GM18511 (cell line): ENCODE results near the gene SAA4.
A peak's percentile ranks its signal among the peaks of the same experiment; 100 is the strongest.
"Not testable (repeated sequence)": the region's sequence is repeated elsewhere in the genome, so short reads cannot be mapped to it uniquely, and the experiment has no call there.

ENCODE experiments used
- ATAC-seq: cut with Tn5 transposase; IDR thresholded peaks from one replicate; pipeline ENCODE4 v1.9.1; 2021; ENCODE audit warnings: mild to moderate bottlenecking, moderate library complexity; ENCODE audit not compliant: unreplicated experiment

Gene SAA4

DNA sequence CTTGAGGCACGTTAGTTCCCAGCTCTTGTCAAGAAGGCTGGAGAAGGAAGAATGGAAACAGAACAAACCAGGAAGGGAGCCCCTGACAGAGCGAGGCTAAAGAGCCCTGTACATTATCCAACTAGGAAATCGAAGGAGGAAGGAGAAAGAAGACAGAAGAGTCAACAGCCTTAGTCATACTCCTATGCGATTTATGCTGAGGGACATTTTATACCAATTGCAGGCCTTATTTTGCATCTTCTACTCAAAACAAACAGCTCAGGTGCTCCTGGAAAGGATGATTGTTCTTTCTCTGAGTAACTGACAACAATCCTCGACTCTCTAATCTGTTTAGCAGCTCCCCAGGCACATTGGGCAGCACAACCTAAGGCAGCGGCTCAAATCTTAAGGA, 10.6 kb upstream of the SAA4 start:
- ATAC-seq = peak; percentile 31

DNA sequence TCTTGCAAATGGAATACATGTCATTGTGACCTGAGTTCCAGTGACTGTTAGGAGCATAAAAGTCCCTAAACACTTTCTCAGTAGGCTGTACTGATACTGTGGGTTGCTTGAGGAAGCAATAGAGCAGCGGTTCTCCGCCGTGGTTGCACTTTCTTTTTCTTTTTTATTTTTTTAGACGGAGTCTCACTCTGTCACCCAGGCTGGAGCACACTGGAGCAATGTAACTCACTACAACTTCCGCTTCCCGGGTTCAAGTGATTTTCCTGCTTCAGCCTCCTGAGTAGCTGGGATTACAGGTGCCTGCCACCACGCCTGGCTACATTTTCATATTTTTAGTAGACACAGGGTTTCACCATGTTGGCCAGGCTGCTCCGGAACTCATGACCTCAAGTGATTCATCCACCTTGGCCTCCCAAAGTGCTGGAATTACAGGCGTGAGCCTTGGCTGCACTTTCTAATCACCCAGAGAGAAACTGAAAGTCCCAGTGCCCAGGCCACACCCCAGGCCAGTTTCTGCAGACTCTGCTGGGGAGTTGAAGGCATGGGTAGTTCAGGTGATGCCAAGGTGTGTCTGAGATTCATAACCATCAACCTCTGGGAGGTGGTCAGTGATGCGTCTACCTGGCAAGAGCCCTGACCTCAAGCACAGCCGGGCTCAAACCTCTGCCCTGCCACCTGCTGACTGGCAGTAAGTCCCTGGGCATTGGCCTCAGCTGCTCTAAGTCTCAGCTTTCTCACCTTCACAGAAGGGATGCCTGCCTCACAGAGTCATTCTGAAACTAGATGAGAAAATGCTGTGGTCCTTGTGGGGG, 10.0 kb upstream of the SAA4 start:
- peak; percentile 91 for ATAC-seq

DNA sequence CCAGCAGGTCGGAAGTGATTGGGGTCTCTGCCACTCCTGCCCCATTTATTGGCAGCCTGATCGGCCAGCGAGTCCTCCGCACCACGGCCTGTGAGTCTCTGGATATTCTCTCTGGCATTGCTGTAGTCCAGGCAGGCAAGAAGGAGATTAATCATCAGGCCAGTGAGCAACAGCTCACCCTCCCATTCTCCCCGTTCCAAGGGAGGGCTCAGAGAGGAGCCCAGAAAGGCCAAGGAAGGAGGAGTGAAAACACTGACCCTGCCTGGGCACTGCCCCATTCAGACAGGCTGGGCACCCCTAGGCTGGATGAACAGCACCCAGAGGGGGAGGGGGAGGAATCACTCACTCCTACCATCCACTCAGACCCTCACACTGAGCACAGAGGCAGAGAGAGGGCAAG, 8.8 kb upstream of the SAA4 start:
- ATAC-seq = no peak

DNA sequence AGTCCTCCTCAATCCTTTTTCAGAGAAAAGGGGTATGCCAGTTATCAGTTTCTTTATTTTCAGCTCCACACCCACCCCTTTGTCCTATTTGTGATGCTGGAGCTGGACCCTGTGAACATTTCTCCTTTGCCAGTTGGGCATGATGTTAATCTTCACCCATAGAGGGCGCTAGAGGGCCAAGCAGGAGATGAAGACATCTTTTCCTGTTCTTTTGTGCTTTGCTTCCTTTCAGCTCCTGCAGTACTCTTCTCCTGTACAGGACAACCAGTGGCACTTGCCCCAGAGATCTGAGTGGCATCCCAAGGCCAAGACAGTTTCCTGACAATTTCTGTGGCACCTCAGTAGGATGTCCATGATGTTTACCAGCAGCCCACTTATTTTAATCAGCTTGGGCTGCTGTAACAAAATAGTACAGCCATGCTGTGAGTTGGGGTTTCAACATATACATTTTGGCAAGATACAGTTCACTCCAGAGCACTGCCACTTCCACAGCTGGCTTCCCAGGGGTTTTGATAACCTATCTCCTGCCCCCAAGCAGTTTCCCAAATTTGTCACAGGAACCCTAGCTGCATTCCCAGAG, 7.3 kb upstream of the SAA4 start:
- ATAC-seq = no peak

DNA sequence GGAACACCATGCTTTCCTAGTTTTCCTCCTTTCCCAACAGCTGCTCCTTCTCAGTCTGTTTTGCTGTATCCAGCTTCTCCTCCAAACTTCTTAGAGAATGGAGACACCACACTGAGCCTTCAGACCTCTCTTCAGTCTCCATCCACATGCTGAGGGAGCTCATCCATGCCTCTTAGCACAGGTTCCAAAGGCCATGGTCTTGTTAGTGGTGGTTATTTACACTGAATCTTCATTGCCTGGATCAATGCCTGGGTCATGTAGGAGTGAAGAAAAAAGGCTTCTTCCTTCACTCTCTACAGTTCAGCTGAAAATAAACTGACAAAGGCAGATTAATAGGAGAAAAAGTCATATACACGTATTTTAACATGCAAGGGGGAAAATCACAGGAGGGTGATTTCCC, 3.1 kb upstream of the SAA4 start:
- ATAC-seq = no peak

DNA sequence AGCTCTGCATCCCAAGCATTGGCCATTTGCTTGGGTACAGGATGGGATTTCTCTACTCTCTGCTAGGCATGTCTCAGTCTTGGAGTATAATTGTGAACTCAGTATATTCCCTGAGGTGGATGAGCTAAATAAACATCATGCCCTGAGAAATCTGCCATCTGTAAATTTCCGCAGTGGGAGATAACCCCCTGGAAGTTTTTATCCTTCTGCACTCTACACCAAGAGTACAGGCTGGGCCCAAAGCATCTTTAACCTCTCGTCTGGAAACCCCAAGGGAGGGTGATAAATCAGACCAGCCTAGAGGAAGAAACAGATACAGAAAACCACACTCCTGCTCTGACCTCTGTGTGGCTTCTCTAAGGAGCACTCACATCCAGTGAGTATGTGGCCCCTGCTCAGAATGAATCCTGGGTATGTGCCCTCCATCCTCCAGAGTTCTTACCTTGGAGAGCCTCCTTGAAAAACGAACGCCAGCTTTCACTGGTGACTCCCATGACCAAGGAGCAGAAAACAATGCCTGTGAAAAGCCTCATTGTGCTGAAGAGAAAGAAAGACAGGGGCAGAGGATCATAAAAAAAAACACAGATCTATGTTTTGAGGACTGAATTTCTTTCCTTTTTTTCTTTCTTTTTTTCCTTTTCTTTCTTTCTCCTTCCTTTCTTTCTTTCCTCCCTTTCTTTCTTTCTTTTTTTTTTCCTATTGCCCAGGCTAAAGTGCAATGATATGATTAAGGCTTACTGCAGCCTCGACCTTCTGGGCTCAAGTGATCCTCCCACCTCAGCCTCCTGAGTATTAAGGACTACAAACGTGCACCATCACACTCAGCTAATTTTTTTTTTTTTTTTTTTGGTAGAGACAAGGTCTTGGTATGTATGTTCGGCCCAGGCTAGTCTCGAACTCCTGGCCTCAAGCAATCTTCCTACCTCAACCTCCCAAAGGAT, 938 bp downstream of the SAA4 start:
- ATAC-seq = no peak

DNA sequence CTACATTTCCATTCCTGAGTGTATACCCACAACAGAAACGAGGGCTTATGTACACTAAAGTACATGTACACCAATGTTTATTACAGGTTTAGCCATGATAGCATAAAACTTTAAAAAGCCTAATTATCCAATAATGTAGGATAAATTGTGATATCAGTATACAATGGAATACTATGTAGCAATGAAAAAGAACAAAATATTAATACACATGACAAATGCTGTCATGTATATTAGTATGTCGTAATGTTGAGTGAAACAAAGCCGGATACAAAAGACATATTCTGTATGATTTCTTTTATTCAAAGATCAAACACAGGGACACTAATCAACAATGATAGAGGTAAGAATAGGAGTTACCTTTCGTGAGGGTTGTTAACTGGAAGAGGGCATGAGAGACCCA, 2.7 kb downstream of the SAA4 start:
- no peak for ATAC-seq

DNA sequence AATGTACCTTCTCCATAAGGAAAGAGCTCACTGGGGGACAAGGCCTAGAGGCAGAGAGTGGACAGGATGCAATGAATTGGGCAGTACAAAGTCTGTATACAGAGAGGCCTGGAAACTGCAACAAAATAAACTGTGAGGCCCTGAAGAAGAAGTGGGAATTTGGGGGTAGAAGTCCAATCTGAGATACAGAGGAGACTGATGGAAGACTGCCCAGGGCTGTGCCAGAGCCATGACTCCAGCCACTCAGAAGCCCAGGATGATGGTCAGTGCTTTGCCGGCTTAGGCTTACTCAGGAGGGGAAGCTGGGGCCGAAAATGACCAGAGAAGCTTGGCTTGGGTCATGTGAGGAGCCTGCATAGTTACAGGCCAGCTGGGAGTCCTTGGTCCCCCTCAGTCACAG, 5.7 kb downstream of the SAA4 start:
- ATAC-seq = no peak

DNA sequence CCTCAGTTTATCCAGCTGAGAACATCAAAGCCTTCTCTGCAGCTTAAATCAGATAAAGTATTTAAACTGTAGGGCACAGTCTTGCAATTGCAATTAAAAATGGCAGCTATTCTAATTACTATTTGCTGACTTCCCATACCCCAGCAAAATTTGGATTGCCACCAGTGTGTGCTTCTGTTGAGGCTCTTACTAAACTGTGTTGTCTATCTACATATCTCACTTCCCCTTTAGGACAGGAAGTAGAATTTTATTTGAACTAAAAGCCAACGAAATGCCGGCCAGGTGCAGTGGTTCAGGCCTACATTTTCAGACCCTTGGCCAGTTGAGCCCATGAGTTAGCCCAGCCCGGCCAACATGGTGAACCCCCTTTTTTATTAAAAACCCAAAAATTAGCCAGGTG, 7.1 kb downstream of the SAA4 start:
- peak; percentile 95 for ATAC-seq

DNA sequence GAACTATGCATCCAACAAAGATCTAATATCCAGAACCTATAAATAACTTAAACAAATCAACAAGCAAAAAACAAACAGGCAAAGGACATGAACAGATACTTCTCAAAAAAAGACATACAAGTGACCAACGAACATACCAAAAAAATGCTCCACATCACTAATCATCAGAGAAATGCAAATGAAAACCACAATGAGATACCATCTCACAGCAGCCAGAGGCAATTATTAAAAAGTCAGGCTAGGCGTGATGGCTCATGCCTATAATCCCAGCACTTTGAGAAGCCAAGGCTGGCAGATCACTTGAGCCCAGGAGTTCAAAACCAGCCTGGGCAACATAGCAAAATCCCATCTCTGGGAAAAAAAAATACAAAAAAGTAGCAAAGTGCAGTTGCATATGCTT, 10.7 kb downstream of the SAA4 start:
- no peak for ATAC-seq

DNA sequence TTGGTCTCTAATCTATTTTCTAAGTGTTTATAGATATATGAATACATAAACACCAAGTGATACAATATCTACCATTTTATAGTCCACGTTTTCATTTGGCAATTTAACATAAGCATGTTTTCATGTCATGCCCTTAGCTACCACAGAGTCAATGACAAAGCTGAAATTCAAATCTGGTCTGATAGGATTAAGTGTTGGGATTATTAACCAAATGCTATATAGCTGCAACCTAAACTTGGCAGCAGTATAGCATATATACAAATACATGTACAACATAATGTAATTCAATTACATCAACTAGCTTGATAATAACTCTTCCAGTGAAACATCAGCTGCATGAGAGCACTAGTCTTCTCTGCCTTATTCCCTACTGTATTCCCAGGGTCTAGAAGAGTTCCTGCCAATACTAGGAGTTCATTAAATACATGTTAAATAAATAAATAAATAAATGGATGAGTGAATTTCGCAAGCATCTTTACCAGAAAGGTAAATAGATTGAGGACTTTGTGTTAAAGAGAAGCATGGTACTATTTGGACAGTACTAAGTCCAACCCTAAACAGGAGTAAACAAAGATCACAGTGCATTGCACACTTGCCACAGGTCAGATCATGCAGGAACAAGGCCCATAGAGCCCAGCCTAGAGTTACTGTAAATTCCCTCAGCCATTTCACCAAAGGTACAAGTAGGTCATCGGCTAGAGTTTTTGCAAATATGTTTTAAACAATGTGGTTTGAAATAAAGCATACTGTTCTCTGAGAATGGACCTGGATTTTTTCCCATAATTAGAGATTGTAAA, 12.8 kb downstream of the SAA4 start:
- ATAC-seq = no peak

DNA sequence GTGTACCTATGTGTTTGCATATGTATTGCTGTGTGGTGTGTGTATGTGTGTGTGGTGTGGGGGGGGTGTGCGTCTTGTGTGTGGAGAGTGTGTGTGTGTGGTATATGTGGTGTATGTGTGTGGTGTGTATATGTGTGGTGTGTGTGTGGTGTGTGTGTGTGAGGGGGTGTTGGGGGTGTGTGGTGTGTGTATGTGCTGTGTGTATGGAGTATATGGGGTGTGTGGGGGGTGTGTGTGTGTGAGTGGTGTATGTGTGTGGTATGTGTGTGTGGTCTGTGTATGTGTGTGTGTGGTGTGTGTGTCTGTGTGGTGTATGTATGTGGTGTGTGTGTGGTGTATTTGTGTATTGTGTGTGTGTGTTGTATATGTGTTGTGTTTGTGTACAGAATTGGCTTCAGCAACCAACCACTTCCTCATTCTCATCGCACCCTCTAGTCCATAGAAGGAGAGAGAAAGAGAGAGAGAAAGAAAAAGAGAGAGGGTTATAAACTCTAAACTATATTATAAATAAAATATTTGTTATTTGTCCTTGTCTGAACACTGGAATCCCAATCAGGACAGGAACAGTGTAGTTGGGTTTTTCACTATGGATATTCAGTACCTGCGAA, 13.7 kb downstream of the SAA4 start:
- no peak for ATAC-seq

DNA sequence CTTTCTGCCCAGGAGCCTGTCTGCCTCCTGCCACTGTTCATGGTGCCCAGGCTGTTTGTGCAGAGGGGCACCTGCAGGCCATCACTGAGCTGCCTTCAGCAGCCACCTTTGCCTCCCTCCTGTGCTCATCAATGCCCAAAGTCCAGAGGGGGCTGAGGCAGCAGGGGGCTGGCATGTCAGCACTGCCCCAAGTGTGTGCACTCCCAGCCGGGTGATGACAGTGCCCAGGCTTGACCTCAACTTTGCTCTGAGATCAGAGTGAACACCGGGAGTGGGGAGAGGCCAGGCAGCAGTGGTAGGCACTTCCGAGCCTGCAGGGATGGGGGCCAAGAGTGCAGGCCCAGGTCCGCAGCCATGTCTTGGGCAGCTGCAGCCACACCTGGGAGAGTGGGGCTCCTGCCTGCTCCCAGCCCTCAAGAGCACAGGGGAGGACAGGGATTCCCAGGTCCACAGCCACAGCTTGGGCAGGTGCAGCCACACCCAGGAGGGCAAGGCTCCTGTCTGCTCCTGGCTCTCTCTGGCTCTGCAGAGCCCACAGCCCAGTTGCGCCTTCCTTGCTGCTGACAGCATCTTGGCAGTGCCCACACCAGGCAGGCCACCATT, 15.2 kb downstream of the SAA4 start:
- no peak for ATAC-seq

DNA sequence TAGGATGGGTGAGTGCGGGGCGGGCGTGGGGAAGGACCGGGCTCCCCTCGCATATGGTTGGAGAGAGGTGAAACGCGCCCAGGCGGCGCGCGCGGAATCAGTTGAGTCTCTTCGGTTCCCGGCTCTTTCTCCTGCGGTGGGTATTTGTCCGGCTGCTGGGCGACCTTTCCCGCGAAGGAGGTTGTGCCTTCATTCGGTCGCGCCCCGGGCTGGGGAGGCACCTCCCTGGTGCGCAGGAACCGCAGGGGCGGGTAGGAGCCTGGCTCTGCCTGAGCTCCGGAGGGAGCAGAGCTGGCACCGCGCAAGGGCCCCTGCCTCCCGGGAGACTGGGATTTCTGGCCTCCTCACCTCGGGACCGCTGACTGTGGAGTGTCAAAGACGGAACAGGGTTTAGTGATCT, 27.5 kb downstream of the SAA4 start:
- no peak for ATAC-seq

DNA sequence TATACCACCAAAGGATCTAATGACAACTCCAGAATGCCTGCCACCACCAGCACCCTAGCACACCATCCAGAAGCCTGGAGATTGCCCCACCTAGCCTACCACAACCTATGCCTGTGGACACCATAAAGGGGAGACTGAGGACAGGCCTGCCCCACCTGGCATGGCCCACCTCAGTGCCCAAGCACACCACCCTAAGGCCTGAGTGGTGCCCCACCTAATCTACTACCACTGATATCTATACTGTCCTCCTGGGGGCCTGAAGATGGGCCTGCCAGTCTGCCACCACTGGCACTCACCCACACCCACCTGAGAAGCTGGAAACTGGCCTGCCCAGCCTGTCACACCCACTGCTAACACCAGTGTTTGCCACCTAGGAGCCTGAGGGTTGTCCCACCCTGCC, 31.8 kb downstream of the SAA4 start:
- no peak for ATAC-seq

DNA sequence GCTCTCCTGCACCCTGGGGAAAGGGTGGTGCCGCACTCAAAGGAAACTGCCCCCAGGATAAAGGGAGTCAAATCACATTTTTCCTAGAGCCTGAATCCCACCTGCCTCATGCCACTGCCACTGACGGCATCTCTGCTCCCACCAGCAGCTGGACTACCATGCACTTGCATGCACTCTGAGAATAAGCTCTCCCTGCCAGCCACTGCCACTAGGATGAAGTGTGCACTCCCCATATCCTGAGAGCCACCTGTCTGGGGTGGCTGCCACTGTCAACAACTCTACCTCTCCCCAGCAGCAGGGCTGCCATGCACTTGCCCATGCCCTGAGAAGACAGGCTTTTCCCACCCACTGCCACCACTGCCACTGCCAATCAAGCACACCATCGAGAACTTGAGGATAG, 32.4 kb downstream of the SAA4 start:
- no peak for ATAC-seq

DNA sequence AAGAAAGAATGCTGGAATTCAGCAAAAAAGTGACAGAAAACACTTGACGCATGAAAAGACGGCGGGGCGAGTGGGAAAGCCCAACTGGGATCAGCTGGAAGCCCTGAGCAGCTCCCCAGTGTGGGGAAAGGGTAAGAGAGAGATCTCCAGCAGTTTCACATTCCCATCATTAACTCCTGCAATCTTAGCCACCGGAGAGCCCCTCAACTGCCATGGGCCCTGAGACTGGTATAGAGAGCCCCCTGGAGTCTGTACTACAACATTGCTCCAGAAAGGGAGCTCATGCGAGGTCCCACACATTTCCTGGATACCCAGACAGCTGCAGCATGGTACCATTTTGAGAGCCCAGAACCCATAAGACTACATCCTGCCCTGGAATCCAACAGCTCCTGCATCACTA, 32.9 kb downstream of the SAA4 start:
- ATAC-seq = no peak

DNA sequence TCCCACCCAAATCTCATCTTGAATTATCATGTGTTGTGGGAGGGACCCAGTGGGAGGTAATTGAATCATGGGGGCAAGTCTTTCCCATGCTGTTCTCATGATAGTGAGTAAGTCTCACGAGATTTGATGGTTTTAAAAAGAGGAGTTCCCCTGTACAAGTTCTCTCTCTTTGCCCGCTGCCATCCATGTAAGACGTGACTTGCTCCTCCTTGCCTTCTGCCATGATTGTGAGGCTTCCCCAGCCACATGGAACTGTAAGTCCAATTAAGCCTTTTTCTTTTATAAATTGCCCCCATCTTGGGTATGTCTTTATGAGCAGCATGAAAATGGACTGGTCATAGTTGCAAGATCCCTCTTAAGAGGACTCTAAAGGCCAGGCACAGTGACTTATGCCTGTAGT, 38.9 kb downstream of the SAA4 start:
- not testable (repeated sequence) for ATAC-seq

DNA sequence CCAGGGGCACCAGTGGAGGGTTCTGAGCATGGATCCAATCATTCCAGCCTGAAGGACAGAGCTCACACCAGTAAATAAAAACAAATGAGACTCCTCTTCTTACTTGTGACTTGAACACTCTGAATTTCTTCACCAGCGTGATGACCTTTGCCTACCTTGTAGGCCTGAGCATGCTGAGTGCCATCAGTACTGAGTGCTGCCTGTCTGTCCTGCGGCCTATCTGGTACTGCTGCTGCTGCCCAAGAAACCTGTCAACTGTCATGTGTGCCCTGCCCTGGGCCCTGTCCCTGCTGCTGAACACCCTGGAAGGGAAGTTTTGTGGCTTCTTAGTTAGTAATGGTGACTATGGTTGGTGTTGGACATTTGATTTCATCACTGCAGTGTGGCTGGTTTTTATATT, 40.1 kb downstream of the SAA4 start:
- ATAC-seq = no peak

DNA sequence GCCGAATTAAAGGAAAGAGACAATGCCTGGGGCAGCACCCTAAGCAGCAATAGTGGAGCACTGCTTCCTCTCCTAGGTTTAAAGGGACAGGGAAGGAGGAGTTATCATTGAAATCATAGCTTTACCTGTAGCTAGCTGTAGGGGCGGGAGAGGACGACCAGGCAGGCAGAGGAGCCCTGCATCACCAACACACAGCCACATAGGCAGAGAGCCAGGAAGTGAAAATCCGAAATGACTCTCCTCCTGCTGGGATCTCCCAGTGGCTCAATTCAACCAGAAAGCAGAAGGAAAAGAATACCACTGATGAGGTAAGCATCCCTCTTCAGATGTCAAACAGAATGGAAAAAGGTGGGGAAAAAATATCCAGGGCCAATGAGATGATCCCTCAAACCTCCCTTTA, 43.6 kb downstream of the SAA4 start:
- no peak for ATAC-seq
